Amniotic stem cell (primary cell): ENCODE results near the gene ZNF71.
A peak's percentile ranks its signal among the peaks of the same experiment; 100 is the strongest.
"Not testable (repeated sequence)": the region's sequence is repeated elsewhere in the genome, so short reads cannot be mapped to it uniquely, and the experiment has no call there.

ENCODE experiments used
- DNase-seq: peaks from one replicate; lab custom pipeline; 2025; lab: John Stamatoyannopoulos, UW

The ZNF71 gene

DNA sequence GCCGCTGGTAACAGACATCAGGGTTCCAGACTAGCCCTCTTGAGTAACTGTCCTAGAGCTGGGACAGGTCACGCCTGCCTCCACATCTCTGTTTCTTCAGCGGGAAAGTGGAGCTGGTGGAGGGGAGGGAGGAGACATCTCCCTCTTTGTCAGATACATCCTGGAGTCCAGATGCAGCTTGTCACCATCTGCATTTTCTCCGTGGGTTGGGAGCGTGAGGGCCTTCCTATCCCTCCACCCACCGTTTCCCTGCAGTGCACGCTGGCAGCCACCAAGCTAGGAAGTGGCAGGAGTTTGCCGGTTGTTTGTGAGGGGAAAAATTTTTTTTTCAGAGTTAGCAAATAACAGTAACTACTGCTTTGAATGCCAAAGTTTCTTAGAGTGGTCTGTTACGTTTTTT lies 27.9 kb downstream of the ZNF71 start:
- no peak for DNase-seq

DNA sequence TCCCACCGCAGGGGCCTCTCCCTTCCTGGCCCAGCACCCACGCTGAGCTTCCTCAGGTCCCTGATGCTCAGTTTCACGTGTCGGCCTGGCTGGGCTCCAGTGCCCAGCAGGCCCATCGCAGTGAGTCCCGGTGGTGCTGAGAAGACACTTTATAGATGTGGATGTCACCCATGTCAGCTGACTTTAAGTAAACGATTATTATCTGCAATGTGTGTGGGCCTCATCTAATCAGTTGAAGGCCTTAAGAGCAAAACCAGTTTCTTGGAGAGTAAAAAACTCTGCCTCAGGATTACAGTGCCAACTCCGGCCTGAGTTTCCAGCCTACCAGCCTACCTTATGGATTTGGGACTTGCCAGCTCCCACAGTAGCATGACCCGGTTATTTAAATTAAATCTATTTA lies 30.6 kb downstream of the ZNF71 start:
- no peak for DNase-seq

DNA sequence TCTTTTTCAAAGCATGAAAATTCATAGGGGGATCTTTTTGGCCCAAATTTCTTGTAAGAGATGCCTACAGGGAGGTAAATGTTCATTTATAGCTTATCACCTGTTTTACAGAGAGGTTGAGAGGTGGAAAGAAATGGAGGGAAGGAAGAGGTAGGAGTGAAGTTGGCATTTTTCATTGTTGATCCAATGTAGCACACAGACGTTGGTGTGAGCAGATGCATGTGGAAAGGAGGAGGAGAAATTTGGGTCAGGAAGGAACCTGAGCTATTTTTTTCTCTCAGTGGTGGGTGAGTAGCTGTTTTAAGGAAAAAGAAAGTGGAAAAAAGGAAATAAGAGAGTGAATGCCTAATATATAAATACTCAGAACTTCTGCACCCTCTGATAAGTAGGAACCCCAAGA lies 37.9 kb downstream of the ZNF71 start:
- no peak for DNase-seq

DNA sequence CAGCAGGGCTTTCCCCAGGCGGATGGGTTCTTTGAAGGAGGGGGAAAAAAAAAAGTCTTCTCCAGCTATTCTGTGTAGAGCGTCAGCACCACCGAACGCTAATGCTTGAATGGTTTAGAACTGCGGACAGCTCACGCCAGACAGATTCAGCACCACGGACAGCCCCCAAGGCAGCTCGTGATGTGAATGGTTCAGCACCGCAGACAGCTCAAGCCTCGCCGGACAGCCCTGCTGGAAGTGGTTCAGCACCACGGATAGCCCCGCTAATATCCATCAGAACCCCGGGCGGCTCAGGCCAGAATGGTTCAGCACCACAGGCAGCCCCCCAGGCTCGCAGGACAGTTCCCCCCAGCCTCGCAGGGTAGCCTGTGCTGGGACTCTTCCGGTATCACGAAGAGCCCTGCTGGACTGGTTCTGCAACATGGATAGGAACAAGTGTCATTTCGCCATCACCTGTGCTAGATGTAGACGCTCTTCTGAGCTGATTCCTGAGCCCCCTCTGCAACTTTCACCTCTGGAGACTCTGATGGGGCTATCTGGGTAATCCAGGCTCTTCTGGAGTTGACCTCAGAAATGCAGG lies 43.0 kb downstream of the ZNF71 start:
- DNase-seq, result peak; percentile 30

DNA sequence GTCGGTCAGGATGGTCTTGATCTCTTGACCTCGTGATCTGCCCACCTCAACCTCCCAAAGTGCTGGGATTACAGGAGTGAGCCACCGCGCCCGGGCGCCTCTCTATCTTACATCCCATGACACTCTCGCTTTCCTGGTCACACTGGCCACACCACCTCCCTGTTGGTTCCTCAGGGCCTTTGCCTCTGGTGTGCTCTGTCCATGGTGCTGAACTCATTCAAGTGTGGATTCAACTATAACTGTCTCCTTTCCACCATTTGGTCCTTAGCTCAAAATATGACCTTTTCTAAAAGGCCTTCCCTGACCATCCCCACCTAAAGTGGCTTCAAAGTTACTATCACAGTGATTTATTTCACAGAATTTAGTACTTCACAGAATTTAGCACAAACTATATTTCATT lies 44.1 kb downstream of the ZNF71 start:
- DNase-seq, result no peak

DNA sequence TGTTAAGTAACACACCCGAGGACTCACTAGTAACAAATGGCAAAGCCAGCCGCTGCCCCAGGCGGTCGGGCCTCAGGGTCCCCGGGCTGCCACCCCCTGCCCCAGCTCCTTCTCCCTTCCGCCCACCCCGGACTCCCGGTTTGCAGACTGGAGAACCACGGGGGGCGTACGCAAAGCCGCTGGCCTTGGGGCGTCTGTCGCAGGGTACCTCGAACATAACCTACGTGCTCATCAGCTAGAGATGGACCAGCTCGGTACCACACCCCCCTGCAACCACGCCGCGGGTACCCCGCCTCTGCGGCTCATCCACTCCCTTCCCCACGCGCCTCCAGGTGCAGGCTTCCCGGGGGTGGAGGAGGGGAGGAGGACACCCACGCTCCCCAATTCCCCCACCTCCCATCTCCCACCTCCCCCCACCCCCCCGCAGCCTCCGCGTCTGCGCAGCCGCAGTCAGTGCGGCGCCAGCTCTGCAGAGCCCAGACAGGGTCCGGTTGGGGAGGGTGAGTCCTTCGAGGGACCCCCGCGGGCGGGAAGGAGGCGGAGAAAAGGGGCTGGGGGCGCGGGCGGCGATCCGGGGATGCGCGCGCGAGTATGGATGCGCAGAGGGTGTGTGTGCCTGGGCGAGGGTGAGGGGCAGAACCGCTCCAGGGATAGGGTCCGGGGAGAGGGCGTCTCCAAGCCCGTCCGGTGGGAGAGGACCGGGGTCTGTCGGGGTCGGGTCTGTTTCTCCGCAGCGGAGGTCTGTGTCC lies 47.8 kb downstream of the ZNF71 start, which contains the start of gene SMIM17:
Gene SMIM17 (plus strand): TSS at position 449 of the 749 bp plus-strand sequence. CDS start 2,509 bp downstream, outside the sequence.
- DNase-seq, result no peak

DNA sequence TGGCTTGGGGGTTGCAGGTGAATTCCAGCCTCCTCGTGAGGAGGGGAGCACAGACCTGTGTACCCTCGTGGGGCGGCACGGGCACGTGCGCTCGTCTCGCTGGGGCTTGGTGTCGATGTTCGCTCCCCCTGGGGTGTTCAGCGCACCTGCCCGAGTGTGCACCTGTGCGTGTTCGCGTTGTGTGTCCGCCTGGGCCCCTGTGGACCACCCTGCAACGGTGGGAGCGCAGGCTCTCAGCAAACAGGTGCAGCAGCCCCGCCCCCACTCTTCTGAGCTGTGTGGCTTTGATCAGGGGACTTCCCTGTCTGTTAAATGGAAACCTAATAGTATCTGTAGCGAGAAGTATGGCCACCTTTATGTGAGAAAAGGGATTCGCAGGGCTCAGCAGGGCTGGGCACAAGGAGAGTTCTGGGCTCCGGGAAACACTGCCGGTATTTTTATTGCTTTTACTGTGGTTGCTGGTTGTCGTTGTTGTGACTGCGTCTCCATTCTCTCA lies 48.4 kb downstream of the ZNF71 start:
- DNase-seq, result no peak

DNA sequence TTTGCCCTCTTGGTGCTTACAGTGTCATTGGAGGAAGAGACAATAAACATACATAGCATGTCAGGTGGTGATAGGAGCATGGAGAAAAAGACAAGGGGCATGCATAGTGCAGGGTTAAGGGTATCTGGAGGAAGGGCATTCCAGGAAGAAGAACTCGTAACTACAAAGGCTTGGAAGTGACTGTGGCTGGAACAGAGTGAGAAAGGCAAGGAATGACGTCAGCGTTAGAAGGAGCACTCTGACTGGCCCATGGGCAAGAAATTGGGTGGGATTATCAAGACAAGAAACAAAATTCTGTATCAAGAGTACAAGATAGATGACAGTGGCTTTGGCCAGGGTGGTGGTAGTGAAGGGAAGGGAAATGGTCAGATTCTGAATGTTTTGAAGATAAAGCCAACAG lies 59.0 kb downstream of the ZNF71 start:
- no peak for DNase-seq

DNA sequence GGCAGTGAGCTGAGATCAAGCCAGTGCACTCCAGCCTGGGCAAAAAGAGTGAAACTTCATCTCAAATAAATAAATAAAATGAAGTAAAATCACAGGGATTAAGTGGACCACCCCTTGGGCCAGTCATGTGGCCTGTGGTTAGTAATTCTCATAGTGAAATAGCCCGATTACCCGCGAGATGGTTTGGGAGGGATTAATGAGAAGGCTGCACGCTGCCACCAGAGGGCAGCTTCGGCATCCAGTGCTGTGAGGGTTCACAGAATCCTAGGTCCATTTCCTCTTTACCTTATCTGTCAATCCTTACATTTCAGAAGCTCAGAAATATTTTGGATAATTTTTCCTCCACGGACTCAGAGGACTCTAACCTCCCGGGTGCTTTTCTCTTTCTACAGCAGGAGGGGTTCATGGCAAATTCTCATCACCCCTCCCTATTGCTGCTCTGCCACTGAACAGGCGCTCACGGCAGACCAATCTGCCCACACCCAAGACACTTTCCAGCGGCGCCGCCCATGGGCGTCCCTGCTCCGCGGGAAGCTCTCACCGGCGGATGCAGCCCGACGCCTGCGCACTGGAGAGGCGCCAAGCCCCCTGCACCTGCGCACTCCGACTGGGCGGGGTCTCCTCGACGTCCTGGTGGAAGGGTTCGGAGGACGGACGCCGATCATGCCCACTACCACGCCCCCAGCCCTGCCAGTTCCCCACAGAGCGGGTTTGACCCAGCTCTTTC lies 65.4 kb downstream of the ZNF71 start:
- no peak for DNase-seq

DNA sequence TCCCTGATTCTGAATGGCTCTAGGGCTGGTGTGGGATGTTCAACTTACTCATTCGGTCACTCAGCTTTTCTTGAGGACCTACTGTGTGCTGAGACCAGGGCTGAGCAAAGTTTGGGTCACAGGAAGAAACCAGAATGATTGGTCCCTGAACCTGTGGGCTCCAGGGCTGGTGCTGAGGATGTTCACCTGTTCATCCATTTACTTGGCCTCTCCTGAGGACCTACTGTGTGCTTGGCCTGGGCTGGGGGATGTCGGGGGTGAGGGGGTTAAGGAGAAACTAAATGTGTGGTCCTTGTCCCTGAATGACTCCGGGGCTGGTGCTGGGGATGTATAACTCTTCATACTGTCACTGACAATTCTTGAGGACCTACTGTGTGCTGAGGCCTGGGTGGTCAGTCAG lies 66.1 kb downstream of the ZNF71 start:
- DNase-seq, result no peak

DNA sequence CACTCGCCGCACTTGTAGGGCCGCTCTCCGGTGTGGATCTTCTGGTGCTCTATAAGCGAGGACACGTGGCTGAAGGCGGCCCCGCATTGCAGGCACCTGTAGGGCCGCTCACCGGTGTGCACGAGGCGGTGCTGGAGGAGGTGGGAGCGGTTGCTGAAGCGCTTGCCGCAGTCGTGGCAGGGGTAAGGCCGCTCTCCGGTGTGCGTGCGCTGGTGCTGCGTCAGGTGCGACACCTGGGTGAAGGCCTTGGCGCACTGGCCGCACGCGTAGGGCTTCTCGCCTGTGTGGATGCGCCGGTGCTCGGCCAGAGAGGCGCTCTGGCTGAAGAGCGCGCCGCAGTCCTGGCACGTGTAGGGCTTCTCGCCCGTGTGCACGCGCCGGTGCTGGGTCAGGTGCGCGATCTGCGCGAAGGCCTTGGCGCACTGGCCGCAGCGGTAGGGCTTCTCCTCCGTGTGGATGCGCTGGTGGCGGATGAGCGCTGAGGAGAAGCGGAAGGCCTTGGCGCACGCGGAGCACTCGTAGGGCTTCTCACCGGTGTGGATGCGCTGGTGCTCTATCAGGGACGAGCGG lies 68.9 kb downstream of the ZNF71 start:
- no peak for DNase-seq

DNA sequence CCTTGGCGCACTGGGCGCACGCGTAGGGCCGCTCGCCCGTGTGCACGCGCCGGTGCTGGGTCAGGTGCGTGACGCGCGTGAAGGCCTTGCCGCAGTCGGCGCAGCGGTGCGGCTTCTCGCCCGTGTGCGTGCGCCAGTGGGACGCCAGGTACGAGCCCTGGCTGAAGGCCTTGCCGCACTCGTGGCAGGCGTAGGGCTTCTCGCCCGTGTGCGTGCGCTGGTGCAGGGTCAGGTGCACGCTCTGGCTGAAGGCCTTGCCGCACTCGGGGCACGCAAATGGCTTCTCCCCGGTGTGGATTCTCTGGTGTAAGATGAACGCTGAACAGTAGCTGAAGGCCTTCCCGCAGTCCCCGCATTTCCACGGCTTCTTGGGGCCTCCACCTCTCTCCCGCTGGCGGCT lies 69.4 kb downstream of the ZNF71 start:
- no peak for DNase-seq

DNA sequence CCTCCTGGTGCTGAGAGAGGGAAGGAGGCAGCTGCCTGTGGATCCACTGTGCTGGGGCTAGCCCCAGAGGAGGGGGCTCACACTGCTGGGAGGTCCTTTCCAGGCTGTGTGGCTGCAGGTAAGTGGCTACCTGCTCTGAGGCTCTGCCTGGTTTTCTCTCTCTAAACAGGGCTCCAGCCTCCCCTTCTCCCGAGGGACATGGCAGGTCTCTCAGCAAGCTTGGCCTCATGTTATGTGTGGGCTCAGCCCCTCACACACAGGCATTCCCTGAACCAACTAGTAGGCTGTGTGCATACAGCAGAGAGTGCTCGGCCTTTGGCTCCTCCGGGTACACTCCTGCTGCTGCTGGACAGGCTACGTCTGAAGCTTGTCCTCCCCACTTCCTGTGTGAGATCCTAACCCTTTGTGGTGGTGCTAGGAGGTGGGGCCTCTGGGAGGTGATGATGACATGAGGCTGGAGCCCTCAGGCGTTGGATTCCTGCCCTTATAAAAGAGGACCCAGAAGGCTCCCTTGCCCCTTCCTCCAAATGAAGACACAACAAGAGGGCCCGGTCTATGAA lies 72.3 kb downstream of the ZNF71 start:
- DNase-seq, result no peak

DNA sequence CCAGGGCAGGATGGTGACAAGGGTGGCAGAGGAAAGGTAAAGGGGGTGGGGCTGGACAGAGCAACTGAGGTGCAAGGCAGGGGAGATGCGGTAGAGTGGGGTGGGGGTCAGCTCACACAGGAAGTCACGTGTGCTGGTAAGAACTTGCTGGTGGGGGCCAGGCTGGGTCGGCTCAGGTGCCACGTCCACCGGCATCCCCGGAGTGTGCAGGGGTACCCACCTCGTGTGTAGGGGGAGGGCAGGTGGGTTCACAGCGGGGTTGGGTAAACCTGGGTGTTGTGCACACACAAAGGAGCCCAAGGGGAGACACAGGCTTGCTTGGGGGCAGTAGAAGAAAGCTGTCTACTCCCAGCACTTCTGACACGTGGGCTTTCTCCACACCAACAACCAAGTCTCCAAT lies 73.6 kb downstream of the ZNF71 start:
- DNase-seq, result no peak

DNA sequence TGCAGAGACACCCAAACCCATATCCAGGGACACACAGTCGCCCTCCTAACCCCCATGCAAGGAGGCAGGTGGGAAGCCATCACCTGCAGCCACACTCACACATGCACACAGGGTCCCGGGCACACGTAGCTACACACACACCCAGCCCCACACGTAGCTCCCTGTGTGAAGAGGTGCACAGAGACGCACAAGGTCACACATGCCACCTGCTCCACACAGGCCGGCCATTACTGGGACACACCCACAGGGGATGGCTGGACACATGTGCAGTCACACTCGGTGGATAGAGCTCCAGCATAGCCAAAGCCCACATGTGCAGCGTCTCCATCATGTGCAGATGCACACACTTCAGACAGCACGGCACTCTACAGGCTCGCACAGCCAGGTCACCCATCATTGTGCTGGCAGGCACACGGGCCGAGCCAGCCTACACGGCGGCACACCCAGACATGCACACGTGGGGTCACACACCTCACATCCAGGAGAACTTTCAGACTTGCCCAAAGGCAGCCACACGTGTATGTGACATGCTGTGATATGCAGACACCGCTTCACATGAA lies 75.4 kb downstream of the ZNF71 start:
- no peak for DNase-seq

DNA sequence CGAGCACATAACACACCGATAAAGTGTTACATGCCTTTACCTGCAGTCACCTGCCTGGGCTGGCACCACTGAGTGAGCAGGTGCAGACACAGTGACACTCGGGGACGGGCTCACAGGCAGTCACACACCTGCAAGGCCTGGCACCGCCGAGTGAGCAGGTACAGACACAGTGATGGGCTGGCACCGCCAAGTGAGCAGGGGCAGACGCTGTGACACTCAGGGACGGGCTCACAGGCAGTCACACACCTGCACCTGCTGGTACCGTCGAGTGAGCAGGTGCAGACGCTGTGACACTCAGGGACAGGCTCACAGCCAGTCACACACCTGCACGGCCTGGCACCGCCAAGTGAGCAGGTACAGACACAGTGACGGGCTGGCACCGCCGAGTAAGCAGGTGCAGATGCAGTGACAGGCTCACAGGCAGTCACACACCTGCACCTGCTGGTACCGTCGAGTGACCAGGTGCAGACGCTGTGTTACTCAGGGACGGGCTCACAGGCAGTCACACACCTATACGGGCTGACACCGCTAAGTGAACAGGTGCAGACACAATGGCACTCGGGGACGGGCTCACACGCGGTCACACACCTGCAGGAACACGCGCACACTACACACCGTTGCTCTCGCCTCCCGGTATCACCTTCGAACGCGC lies 76.0 kb downstream of the ZNF71 start:
- no peak for DNase-seq

DNA sequence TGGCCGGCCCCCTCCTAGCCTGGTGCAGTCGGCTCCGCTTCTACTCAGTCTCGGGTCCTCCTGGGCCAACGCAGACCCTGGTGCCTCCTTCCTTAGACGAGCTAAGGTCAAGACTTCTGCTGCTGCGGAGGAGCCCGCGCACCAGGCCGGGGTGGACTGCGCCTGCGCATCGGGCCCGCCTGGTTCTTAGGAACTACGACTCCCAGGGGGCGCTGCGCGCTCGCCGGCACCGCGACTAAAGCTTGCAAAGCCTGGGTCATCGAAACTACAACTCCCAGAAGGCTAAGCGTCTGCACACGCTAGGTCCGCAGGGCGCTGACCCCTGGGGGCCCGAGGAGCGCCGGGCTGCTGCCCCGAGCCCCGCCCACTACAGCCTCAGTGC lies 76.5 kb downstream of the ZNF71 start, which contains the start of gene ZNF835:
Gene ZNF835 (minus strand): TSS at position 145 of the 382 bp plus-strand sequence. CDS start 6,559 bp downstream, outside the sequence.
- no peak for DNase-seq

DNA sequence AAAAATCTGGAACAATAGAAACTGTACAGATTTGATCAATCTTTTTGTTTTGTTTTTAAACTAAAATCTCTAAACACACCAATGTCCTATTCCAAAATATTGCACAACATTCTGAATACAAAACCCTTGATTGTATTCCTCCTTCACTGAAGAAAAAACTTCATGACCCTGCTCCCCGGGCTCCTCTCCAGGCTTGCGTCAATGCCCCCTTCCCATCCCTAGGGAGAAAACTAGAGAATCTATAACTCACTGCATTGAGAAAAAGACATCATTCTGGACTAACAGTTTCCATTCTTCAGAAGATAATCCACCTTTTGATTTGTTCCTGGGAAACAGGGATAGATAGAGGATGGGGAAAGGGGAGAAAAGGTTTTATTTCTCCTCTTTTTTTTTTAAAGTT lies 77.5 kb downstream of the ZNF71 start:
- DNase-seq, result not testable (repeated sequence)
